IPS-20b (cell line): ENCODE measurements around the gene MPP3.
A peak's percentile ranks its signal among the peaks of the same experiment; 100 is the strongest.

Source experiments
- H3K27ac ChIP-seq: one replicate; pipeline ENCODE4 v1.5.1; 2013; ENCODE audit warnings: low read length
- H3K27me3 ChIP-seq: 2 replicates; pipeline ENCODE4 v1.6.1; 2013; ENCODE audit warnings: mild to moderate bottlenecking, low read length, inconsistent platforms; ENCODE audit not compliant: insufficient read depth
- H3K36me3 ChIP-seq: 2 replicates; pipeline ENCODE4 v1.6.1; 2013; ENCODE audit warnings: low read depth, mild to moderate bottlenecking, inconsistent platforms, low read length, moderate library complexity; ENCODE audit not compliant: insufficient read depth
- H3K4me1 ChIP-seq: 2 replicates; pipeline ENCODE4 v1.6.1; 2013; ENCODE audit warnings: mild to moderate bottlenecking, control low read depth, inconsistent platforms, low read length, moderate library complexity; ENCODE audit not compliant: insufficient read depth
- H3K4me3 ChIP-seq: 2 replicates; pipeline ENCODE4 v1.5.1; 2013; ENCODE audit warnings: mild to moderate bottlenecking, low read length, inconsistent platforms
- H3K9ac ChIP-seq: 2 replicates; pipeline ENCODE4 v1.6.1; 2013; ENCODE audit warnings: low read depth, mild to moderate bottlenecking, inconsistent platforms, low read length, moderate library complexity
- H3K9me3 ChIP-seq: 2 replicates; pipeline ENCODE4 v1.6.1; 2013; ENCODE audit warnings: mild to moderate bottlenecking, low read depth, low read length, inconsistent platforms; ENCODE audit not compliant: insufficient read depth

MPP3 gene

GRCh38 chr17:43857957-43858600, 25.1 kb upstream of the MPP3 start:
- Histone ChIP-seq H3K27ac (no peak overlapping the region), H3K4me1 (no peaks in the 10 kb centered on the region), H3K9ac (no peak overlapping the region), H3K9me3 (no peaks in the 10 kb centered on the region), H3K27me3 (no peaks in the 10 kb centered on the region), H3K4me3 (no peak overlapping the region), H3K36me3 (no peaks in the 10 kb centered on the region)

GRCh38 chr17:43857141-43857540, 24.2 kb upstream of the MPP3 start:
- Histone ChIP-seq H3K9ac (no peak overlapping the region), H3K9me3 (no peaks in the 10 kb centered on the region), H3K4me1 (no peaks in the 10 kb centered on the region), H3K27ac (no peak overlapping the region), H3K4me3 (no peak overlapping the region), H3K36me3 (no peaks in the 10 kb centered on the region), H3K27me3 (no peaks in the 10 kb centered on the region)

- no peaks in the 10 kb centered on the region for H3K9me3 ChIP-seq
- H3K27ac ChIP-seq: no peak overlapping the region
- no peaks in the 10 kb centered on the region for H3K36me3 ChIP-seq
- no peaks in the 10 kb centered on the region for H3K27me3 ChIP-seq
- H3K4me1 ChIP-seq: no peaks in the 10 kb centered on the region
- H3K9ac ChIP-seq: no peak overlapping the region
- no peak overlapping the region for H3K4me3 ChIP-seq
These were observed 23.2 kb upstream of the MPP3 start for GRCh38 chr17:43856141-43856540.

GRCh38 chr17:43855061-43855460, 22.1 kb upstream of the MPP3 start:
- H3K9me3 ChIP-seq: no peaks in the 10 kb centered on the region
- no peak overlapping the region for H3K27ac ChIP-seq
- no peaks in the 10 kb centered on the region for H3K36me3 ChIP-seq
- H3K4me3 ChIP-seq: no peak overlapping the region
- no peak overlapping the region for H3K9ac ChIP-seq
- no peaks in the 10 kb centered on the region for H3K4me1 ChIP-seq
- no peaks in the 10 kb centered on the region for H3K27me3 ChIP-seq

- H3K9ac ChIP-seq: no peak overlapping the region
- H3K27me3 ChIP-seq: no peaks in the 10 kb centered on the region
- H3K9me3 ChIP-seq: no peaks in the 10 kb centered on the region
- no peak overlapping the region for H3K27ac ChIP-seq
- no peaks in the 10 kb centered on the region for H3K36me3 ChIP-seq
- H3K4me3 ChIP-seq: no peak overlapping the region
- no peaks in the 10 kb centered on the region for H3K4me1 ChIP-seq
These were observed 21.6 kb upstream of the MPP3 start for GRCh38 chr17:43854498-43854897.

GRCh38 chr17:43853546-43853945, 20.6 kb upstream of the MPP3 start:
- H3K9ac ChIP-seq: no peak overlapping the region
- no peaks in the 10 kb centered on the region for H3K27me3 ChIP-seq
- no peaks in the 10 kb centered on the region for H3K9me3 ChIP-seq
- H3K36me3 ChIP-seq: no peaks in the 10 kb centered on the region
- H3K4me1 ChIP-seq: no peaks in the 10 kb centered on the region
- H3K27ac ChIP-seq: no peak overlapping the region
- H3K4me3 ChIP-seq: no peak overlapping the region

GRCh38 chr17:43852571-43852970, 19.6 kb upstream of the MPP3 start:
- Histone ChIP-seq H3K4me3 (no peak overlapping the region), H3K9ac (no peak overlapping the region), H3K36me3 (no peaks in the 10 kb centered on the region), H3K9me3 (no peaks in the 10 kb centered on the region), H3K27ac (no peak overlapping the region), H3K4me1 (no peaks in the 10 kb centered on the region), H3K27me3 (0 out of 2 replicates have a peak, but pooled peaks cover 2% of the 10 kb centered on the region)

- no peak overlapping the region for H3K27ac ChIP-seq
- no peaks in the 10 kb centered on the region for H3K36me3 ChIP-seq
- H3K27me3 ChIP-seq: 0 out of 2 replicates have a peak, but pooled peaks cover 4% of the 10 kb centered on the region
- no peak overlapping the region for H3K9ac ChIP-seq
- H3K9me3 ChIP-seq: no peaks in the 10 kb centered on the region
- H3K4me1 ChIP-seq: peaks cover 2% of the 10 kb centered on the region; the same call in 1 of the 2 replicates
- H3K4me3 ChIP-seq: no peak overlapping the region
These were observed 16.2 kb upstream of the MPP3 start for GRCh38 chr17:43849116-43849515.

GRCh38 chr17:43848601-43849000, 15.7 kb upstream of the MPP3 start:
- no peak overlapping the region for H3K4me3 ChIP-seq
- H3K27me3 ChIP-seq: 0 out of 2 replicates have a peak, but pooled peaks cover 4% of the 10 kb centered on the region
- no peaks in the 10 kb centered on the region for H3K9me3 ChIP-seq
- H3K36me3 ChIP-seq: no peaks in the 10 kb centered on the region
- peaks cover 2% of the 10 kb centered on the region; the same call in 1 of the 2 replicates for H3K4me1 ChIP-seq
- H3K9ac ChIP-seq: no peak overlapping the region
- no peak overlapping the region for H3K27ac ChIP-seq

- H3K9me3 ChIP-seq: no peaks in the 10 kb centered on the region
- peak within 1 kb of the TSS; percentile 53; the same call in 1 of the 2 replicates for H3K4me3 ChIP-seq
- H3K36me3 ChIP-seq: no peaks in the 10 kb centered on the region
- H3K27me3 ChIP-seq: 0 out of 2 replicates have a peak, but pooled peaks cover 4% of the 10 kb centered on the region
- no peak within 1 kb of the TSS for H3K9ac ChIP-seq
- H3K4me1 ChIP-seq: peaks cover 2% of the 10 kb centered on the region; the same call in 1 of the 2 replicates
- no peak within 1 kb of the TSS for H3K27ac ChIP-seq
These were observed 14.0 kb upstream of the MPP3 start, which contains the start of gene CD300LG for GRCh38 chr17:43846963-43847371. TSS of gene CD300LG (plus strand) at chr17:43847176. CDS start at chr17:43847217, 41 bp downstream.

GRCh38 chr17:43846221-43846712, 13.3 kb upstream of the MPP3 start:
- Histone ChIP-seq H3K36me3 (no peaks in the 10 kb centered on the region), H3K27ac (no peak overlapping the region), H3K9ac (no peak overlapping the region), H3K4me3 (peak overlapping the region; percentile 53; the same call in 1 of the 2 replicates), H3K9me3 (no peaks in the 10 kb centered on the region), H3K27me3 (0 out of 2 replicates have a peak, but pooled peaks cover 4% of the 10 kb centered on the region), H3K4me1 (peaks cover 2% of the 10 kb centered on the region; the same call in 1 of the 2 replicates)

- Histone ChIP-seq H3K9me3 (no peaks in the 10 kb centered on the region), H3K27ac (no peak overlapping the region), H3K27me3 (0 out of 2 replicates have a peak, but pooled peaks cover 4% of the 10 kb centered on the region), H3K4me3 (no peak overlapping the region), H3K4me1 (peaks cover 2% of the 10 kb centered on the region; the same call in 1 of the 2 replicates), H3K36me3 (no peaks in the 10 kb centered on the region), H3K9ac (no peak overlapping the region)
These were observed 12.8 kb upstream of the MPP3 start for GRCh38 chr17:43845766-43846165.
